Hematopoietic multipotent progenitor cell treated with erythropoietin and hydrocortisone succinate and interleukin-3 and kit ligand, for 17 days (in vitro differentiated cells): ENCODE measurements around the gene AMZ2.

Experiments used
- DNase-seq: peaks from one replicate; pipeline ENCODE4 v3.0.0-alpha.2; 2015; ENCODE audit warnings: low spot score

The AMZ2 gene

DNA sequence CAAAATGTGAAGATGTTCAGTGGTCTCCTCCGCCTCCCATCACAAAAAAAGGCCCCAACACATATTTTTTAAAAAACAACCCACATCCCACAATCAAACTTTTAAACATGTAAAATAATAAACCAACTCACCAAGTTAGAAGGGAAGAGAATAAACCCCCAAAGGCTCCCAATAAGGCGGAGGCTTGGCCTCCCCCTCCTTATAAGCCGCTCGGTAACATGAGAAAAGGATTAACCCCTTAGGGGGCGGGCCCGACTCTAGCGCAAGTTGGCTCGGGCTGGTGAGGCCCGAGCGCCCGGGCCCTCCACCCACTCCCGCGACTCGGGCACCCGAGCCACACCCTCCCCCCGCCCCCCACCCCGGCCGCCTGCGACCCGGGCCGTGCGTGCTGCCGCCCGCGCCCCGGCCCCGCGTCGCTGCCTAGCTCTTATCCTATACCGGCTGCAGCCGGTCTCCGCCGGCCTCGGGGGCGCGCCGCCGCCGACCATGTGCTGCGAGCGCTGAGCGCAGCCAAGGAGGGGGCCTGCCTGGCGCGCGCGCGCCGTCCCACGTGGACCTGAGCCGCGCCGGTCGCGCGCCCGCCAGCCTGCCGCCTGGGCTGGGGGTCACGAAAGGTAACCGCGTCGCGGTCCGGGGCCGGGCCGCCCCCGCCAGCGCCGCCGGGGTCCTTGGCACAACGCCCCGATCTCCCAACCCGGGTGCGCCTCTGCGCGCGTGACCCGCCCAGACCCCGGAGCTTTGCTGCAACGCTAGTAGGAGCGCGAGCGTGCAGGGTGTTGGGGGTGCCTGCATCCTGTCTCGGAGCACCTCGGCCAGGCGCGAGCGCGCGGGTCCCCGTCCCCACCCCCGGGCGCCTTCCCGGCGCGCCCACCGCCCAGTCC is 43.4 kb downstream of the AMZ2 start, which contains the start of the genes ARSG and SLC16A6:
Gene ARSG, plus strand, starts transcription at position 541 of the 881 bp plus-strand sequence. CDS start 15,999 bp downstream, outside the sequence.
Gene SLC16A6, minus strand, starts transcription at position 173 of the 881 bp plus-strand sequence. CDS start 12,807 bp downstream, outside the sequence.
- DNase-seq = no peak

DNA sequence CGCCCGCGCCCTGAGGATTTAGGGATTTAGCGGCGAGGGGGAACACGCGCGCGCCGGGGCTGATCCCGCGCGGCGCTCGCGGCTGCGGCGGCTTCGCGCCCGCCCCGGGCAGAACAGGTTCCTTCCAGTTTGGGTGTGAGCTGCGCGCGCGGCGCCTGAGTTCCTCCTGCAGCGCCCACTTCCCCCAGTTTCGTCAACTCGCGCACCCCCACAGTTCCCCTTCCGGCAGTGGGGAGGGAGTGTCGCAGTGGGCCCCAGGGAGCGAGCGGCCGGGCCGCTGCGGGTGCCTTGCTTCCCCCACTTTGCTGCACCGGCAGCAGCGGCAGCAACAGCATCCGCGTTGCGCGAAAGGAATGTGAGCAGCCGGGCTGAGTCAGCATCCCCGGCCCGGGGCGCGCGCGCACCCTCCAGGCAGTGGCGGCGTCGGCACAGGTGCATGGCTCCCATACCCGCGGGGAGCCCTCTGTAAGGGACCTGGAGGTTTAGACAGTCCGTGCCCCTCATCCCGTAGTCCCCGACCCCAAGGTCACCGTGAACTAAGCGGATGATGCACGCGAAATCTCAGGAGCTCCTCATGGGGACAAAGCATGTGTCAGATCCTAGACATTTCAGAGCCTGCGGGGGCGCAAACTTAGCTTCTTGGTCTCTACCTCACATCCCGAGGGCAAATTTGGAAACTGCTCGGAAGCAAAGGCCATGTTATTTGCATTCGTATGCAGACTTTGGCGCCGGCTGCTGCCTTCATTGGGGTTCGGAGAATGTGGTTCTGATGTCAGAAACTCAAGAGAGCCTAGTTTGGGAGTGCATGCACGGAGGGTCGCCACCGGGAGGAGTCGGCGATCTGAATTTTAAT is 44.2 kb downstream of the AMZ2 start:
- DNase-seq = no peak

DNA sequence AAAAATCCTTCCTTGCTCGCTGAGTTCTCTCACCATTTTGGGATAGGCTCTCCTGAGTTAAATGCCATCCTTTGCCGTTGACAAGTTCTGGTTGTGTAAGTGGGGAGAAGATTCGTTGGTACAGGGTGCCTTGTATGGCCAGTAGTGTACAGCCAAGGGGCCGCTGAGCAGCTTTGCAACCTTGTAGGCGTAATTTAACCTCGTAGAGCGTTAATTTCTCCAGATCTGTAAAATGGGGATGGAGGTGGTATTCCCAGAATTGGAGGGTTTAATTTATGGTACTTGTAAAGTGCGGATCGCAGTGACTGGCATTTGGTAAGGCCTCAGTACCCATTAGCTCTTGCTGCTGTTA is 44.8 kb downstream of the AMZ2 start:
- no peak for DNase-seq

DNA sequence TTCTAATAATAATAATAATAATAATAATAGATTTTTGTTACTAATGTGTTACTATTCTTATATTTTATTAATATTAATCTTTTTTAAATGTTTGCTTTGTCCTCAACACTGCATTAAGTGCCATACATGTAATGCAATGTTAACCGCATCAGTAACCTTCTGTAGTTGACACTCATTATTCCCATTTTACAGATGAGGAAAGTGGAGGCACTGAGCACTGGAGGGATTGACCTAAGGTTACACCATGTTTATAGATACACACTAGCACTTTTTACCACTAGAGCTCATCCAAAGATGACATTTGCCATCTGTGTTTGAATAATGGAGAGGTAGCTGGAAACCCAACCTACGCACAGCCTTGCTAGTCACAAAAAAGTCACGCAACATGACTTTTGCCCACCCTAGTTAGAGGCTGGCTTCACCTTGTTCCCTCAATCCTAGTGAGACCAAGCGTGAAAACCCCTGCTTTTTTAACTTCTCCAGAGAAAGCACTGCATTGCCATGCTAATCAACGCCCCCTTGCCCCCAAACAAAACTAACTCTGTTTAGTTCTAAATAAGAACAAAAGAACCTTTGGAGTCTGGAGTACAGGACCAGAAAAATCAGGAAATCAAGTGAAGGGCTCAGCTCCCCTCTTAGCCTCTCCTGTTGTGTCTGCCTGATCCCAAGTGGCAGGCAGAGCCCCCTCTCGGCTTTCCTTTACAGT is 45.8 kb downstream of the AMZ2 start:
- DNase-seq = no peak

DNA sequence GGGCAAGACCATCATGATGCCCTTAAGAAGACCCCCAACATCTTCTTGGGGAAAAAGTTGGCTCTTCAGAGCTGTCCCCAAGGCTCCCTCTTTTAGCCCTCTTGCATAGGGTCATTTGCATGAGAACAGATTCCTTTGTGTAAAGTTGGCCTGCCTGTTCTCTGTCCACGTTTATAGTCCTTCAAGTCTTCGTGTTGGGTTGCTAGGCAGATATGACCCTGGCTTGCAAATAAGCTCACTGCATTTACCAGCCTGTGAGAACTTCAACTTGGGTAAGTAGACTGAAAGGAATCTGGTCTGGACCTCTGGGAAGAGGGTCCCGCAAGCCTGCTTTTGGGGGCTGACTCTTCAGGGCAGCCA is 46.3 kb downstream of the AMZ2 start:
- DNase-seq = no peak

DNA sequence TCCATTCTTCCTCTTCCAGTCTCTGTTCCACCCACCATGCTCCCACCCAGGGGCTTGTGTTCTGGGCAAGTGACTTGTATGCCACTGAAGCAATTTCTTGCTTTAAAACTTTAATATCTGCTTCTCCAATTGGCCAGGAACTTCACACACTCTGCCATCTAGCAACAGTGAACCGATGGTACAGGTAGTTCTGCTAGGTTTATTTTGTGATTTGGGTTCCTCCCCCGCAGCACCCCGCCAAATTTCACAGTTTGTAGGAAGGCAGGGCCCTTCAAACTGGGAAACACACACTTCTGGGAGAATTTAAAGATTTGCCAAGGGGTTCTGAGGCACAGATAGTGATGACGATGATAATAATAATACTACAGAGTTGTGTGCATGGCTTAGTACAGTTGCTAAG is 46.8 kb downstream of the AMZ2 start:
- no peak for DNase-seq

DNA sequence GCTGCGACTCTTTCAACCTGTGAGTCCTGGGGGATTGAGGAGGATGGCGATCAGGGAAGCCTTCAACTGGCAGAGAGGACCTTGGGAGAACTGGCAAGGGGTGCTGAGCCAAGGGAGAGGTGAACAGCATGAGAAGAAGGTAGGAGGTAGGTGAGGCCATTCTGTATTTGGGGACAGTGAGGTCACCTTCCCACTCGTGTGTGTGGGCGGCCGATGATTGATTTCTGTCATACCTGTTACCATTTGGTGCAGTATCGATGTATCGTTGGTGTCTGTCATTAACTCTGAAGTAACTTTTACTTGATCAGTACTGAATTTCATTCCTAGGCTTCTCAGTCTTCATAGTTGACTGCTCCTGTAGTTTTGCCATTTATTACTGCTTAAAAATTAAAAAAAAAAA is 47.2 kb downstream of the AMZ2 start:
- DNase-seq = no peak

DNA sequence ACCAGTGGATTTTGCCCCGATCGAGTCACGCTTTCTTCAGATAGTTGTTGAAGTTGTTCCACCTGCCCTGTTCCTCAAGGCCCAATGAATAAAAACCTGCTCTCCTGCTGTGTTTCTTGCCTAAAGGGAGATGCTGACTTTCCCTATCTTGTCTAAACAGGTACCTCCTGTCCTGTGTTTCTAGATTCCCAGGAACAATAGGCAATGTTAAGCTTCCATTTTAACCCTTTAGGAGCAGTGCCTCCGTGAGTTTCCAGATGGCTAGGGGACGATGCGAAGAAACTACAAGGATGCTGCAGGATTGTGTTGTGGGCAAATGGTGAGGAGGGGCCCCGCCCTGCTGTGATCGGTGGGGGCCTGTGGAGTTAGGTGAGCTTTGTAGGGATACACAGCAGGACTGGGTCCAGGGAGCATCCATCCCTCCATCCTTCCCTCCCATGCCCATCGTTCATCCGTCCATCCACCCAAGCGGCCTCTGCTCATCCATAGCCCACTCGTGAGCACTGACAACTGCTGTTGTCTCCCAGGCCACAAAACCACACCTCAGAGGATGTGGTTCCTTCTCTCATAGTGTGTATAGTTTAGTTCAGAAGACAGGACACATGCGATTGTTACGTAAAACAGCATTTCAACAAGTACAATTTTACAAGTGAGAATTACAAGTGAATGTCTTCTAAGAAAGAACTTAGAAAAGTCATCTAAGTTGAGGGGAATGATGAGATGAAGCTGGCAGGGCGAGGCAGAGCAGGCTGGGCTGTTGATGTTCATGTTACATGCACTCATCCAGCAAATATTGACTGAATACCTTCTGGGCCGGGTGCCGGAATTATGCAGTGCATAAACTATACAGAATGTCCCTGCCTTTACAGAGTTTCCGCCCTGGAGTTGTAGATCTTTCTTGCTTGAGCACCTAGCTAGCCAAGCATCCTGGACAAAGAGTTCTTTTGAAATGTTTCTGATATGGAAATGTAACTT is 48.7 kb downstream of the AMZ2 start:
- no peak for DNase-seq

DNA sequence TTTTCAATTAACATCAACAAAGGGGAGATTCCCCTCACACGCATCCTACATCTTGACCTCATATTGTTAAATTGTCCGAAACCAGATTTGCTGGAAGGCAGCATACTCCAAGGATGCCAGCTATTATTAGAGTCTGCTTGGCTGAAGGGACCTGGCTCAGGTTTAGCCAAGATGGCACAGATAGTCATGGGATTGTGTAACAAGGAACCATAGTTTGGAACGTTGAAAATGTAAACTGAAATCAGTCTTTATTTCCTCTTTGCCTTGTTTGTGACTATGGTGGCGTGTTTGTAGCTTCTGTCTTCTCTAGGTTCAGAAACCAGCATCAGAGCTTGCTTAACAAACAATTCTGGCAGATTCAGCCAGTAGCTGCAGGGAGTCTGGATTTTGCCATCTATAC is 49.4 kb downstream of the AMZ2 start:
- no peak for DNase-seq

DNA sequence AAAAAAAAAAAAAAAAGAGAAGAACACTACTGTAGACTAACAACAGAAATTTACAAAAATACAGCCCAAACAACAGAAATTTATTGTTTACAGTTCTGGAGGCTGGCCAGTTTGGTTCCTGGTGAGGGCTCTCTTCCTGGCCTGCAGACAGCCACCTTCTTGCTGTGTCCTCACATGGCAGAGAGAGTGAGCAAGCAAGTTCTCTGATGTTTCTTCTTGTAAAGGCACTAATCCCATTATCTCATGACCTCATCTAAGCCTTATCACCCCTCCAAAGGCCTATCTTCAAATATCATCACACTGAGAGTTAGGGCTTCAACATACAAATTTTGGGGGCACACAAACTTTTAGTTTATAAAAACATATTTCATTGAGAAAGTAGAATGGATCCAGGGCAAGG is 50.8 kb downstream of the AMZ2 start:
- DNase-seq = no peak

DNA sequence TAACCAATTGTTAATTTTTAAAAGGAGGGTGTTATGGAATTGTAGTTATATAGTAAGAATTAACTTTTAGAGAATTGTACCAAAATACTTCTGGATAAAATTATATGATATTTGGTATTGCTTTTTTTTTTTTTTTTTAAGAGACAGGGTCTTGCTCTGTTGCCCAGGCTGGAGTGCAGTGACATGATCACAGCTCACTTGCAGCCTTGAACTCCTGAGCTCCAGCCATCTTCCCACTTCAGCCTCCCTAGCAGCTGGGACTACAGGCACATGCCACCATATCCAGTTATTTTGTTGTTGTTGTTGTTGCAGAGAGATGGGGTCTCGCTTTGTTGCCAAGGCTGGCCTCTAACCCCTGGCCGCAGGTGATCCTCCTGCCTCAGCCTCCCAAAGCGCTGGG is 52.0 kb downstream of the AMZ2 start:
- DNase-seq = no peak

DNA sequence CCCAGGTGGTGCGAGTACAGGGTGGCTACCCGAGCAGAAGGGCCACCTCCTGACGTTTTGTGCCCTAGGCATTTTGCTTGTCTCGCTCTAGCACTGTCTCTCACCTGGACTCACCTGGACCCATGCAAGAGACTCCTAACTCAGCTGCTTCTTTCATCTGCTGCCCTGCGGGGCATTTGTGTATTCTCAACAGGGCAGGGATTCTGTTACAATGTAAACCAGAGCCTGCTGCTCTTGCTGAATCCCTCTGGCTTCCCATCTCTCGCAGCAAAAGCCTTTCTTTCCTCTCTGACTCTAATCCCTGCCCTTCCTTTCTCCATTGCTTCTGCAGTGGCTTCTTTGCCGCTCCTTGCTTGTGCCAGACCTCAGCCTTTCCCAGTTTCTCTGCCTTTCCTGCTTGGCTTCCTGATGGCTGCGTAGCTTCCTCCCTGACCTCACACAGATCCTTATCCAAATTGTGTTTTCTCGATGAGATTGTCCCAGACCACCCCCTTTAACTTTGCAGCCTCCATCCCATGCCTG is 53.7 kb downstream of the AMZ2 start:
- no peak for DNase-seq

DNA sequence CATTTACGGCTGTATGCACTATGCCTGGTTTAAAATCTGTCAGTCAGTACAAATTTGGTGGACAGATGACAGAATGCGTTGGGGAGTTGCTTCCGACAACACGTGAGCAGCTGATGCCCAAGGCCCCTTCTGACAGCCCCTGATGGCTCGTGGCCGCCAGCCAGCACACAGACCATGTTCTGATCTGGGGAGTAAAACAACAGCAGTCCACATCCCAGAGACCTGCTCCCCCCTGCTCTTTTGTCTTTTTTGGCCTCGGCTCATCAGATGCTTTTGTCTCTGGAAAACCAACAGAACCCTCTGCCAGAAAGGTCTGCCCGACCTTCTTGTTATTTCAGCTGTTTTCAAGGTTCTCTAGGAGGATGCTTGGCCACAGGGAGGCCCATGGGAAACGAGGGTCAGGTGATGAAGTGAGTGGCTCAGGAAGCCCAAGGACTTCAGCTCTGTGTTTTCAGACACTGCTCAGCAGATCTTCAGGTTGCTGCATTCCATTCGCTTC is 54.3 kb downstream of the AMZ2 start:
- no peak for DNase-seq

DNA sequence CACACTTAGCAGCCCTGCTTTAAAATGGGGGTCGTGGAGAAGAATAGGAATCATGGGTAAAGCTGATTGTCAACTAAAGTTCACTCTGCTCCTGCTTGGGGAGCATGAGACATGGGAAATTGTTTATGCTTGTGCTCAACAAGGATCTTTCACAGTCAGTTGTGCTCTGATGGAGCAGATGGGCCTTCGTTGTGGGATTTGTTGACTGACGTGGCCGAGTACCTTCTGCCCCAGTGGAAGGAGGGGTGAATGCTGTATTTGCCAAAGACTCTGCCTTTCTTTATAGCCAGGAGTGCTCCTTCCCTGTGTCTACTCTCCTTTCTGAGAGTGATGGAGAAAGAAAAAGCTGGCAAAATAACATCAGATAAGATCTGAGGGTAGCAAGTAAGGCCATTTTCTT is 54.8 kb downstream of the AMZ2 start:
- no peak for DNase-seq

DNA sequence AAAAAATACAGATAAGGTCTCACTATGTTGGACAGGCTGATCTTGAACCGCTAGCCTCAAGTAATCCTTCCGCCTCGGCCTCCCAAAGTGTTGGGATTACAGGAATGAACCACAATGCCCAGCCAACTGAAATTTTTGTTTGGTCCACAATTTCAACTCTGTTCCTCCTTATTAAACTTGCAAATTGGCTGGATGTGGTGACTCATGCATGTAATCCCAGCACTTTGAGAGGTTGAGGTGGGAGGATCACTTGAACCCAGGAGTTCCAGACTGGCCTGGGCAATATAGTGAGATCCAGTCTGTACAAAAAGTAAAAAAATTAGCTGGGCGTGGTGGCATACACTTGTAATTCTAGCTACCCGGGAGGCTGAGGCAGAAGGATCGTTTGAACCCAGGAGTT is 56.9 kb downstream of the AMZ2 start:
- no peak for DNase-seq

DNA sequence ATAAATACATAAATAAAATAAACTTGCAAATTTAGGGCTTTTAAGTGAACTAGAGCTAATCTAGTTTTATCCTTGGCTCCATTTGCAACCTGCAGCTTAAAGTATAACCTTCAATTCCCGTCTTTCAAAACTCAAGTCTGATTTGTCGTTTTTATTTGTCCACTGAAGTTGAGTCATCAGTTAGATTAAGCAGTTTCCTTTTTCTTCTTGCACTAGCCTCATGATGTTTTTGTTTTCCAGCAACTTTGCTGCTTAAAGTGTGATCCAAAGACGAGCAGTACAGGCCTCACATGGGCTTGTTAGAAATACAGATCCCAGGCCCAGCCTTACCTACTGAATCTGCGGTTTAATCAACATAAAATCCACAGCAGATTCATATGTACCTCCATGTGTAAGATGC is 57.3 kb downstream of the AMZ2 start:
- no peak for DNase-seq
